ENCODE measurements around the gene PTK6.

The PTK6 gene

DNA sequence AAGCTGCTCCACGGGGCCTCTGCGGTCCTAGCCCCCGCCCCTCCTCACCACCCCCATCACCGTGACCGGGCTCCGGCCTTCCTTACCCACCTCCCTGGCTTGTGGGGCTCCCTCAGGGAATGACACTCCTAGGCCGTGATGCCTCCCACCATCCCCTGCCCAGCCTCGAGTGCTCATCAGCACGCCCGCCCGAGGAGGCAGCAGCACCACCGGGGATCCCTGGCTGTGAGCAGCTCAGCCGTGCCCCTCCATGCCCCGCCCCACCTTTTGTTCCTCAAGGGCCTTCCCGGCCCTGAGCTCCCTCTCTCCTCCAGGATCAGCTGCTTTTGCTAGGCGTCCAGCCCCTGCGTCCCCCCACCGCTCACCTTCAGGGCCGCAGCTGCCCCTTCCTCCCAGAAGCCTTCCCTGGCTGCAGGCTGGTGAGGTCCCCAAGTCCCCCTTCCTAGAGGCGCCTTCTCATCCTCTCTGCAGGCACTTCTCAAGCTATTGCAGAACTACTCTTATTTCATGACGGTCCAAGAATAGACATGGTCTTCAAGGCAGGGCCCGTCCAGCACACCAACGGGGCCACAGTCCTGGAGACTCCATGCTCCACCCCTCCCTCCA is 19.8 kb upstream of the PTK6 start:
- no peak for DNase-seq

DNA sequence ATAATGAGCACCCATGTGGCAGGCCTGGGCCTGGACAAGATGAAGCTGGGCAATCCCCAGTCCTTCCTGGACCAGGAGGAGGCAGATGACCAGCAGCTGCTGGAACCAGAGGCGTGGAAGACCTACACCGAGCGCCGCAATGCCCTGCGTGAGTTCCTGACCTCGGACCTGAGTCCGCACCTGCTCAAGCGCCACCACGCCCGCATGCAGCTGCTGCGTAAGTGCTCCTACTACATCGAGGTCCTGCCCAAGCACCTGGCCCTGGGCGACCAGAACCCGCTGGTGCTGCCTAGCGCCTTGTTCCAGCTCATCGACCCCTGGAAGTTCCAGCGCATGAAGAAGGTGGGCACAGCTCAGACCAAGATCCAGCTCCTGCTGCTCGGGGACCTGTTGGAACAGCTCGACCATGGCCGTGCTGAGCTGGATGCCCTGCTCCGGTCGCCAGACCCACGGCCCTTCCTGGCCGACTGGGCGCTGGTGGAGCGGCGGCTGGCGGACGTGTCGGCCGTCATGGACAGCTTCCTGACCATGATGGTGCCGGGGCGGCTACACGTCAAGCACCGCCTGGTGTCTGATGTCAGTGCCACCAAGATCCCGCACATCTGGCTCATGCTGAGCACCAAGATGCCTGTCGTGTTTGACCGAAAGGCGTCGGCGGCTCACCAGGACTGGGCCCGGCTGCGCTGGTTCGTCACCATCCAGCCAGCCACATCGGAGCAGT is 18.6 kb upstream of the PTK6 start:
- no peak for DNase-seq

DNA sequence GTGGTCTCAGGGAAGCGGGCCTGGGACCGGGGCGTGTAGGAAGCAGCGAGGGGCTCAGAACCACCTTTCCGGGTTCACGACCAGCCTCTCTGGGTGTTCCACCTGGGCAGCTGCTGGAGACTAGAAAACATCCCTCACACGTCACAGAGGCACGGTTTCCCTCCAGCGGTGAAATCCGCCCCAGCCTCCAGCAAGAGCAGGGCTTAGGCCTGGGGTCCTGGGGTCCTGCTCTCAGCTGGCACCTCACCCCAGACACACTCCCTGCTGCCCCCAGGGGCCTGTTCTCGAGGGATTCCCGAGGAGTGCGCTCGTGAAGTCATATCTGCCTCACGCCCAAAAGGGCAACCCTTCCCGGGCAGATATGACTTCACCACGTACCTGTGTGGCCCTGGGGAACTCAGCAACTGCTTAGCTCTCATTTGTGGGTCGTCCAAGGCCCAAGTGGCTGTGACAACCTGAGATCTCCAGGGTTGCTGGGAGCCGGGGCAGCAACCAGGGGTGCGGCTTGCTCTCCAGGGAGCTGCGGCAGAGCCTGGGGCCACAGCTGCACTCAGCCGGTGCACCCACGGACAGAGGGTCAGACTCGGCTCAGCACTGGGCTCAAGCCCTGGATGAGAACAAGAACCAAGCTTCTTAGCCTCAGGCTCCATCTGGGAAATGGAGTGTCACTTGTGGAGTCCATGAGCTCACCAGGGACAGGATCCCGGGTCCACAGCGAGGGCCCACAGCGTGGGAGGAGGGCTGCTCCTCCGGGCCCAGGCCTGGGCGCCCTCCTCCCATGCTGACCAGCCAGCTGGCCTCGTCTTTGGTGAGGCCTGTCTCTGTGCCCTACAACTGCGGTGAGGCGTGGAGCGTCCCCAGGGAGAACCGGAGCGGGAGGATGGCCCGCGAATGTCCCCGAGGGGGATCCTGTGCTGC is 17.4 kb upstream of the PTK6 start:
- DNase-seq: no peak

DNA sequence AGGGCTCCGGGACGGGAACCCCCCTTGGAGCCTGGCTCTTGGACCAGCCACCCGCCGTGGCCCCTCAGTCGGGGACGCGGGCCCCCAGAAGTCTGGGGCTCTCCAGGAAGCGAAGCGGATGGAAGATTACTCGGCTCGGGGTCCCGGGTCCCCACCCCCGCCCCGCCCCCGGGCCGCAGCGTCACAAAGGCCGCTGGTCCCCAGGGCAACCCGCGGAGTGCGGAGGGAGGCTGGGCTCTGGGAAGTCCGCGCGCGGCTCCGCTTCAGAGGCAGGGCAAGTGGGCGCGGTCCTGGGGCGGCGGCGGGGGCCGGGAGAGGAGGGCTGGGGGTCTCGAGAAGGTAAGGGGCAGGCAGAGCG is 16.7 kb upstream of the PTK6 start, which contains the start of gene FNDC11:
TSS of gene FNDC11 (plus strand) at position 227 of the 358 bp plus-strand sequence. CDS start 1,505 bp downstream, outside the sequence.
- no peak for DNase-seq

DNA sequence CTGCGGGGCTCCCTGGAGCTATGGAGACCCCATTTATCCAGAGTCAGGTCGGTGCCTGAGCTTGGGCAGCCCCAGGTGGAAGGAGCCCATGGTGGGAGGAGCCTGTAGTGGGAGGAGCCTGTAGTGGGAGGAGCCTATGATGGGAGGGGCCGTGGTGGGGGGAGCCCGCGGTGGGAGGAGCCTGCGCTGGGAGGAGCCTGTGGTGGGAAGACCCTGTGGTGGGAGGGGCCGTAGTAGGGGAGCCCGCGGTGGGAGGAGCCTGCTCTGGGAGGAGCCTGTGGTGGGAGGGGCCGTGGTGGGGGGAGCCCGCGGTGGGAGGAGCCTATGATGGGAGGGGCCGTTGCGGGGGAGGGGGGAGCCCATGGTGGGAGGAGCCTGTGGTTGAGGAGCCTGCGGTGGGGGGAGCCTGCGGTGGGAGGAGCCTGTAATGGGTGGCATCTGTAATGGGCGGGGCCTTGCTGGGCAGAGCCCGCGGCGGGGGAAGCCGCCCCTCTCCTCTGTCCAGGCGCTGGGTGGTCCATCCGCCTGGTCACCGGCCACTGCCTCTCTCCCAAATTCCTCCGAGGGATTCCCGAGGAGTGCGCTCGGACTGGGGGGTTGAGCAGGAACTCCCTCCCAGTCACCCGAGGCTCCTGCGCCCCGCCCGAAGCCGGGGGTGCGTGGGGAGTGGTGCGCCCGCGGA is 16.2 kb upstream of the PTK6 start:
- DNase-seq: peak; percentile 91

DNA sequence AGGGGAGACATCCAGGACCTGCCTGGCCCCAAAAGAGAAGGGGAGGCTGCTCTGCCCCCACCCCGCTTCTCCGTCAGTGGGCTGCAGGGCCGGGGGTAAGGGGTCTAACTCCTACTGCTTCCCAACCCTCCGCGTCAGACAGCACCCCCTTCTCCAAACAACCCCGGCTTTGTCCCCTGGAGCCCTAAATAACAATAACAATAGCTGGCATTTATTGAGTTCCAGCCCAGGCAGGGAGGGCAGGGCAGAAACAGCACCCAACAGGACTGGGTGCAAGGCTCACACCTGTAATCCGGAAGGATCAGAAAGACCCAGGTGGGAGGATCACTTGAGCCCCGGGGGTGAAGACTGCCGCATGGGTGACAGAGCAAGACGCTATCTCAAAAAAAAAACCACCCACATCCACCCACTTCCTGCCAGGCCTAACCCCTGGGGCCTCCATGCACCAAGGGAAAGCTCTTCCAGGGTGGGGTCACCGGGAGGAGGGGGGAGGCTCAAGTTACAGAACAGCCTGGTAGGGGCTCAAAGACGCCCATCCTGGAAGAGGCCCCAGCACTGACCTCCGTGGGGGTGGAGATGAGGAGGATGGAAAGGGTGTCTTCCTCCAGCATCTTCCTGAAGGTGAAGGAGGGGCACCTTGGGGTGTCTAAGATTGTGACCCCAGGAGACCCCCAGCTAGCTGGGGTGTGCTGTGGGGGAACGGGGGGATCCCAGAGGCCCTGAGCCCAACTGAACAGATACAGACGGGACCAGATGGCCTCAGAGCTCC is 15.5 kb upstream of the PTK6 start:
- no peak for DNase-seq

DNA sequence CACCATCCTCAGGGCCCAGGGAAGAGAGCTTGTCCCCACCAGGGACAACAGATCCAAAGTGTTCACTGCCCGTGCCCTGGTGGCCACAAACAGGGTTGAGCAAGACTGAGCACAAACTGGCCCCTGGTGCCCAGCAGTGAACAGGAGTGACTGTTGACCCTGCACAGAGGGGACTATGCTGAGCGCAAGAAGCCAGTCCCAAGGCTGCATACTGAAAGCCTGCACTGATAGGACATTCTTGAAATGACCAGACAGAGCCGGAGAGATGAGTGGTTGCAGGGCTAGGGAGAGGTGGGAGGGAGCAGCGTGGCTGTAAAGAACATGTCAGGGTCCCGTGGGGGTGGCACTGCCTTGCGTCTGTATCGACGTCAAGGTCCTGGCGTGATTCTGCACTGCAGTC is 13.9 kb upstream of the PTK6 start:
- no peak for DNase-seq

DNA sequence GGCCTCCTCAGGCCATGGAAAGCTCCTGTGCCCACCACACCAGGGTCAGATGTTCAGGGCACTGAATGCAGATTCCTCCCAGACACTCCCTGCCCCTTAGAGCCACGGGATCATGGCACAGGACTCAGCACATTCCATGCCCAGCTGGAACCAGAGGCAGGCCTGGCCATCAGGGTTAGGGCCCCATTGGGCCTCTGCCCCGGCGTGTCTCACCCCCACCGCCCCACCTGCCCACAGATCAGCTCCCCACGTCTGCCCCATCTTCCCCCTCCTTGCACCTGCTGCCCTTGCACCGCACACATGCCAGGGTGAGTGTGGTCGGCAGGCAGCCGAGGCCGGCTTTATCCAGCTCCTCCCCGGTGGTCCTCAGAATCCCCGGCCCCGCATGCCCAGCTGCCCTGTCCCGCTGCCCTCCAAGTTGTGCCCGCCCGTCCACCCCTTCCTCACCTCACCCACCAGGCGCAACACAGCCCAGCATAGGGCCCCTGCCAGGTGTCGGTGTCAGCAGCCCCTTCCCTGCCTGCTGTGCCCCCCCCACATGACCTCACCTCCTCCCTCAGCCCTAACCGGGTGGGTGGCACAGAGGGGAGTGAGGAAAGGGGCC is 12.6 kb upstream of the PTK6 start:
- no peak for DNase-seq

DNA sequence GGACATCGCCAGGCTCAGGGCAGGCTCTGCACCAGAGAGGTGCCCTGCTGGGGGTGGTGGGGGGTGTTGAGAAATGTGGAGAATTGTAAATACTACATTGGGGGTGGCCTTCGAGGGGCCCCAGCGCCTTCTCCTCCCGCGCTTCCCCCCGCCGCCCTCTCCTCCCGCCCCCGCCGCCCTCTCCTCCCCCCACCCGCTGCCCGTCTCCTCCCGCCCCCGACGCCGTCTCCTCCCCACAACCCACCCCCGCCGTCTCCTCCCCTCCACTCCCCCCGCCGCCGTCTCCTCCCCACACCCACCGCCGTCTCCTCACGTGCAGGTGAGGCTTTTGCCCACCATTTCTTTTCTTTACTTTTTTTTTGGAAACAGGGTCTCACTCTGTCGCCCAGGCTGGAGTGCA is 11.8 kb upstream of the PTK6 start:
- DNase-seq: no peak

DNA sequence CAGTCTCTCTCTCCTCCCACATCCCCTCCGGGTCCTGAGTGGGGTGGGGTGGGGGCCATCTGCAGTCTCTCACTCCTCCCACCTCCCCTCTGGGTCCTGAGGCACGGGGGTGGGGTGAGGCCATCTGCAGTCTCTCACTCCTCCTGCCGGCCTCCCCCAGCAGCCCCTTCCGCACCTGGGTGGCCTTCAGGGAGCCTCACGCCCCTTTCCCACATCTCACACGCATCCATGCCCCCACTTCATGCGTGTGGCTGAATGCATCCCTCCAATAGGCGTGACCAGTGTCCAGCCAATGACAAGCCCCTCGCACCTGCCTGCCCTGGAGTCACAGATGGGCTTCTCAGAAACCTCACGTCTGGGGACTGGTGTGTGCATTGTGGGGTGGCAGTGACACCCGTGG is 11.4 kb upstream of the PTK6 start:
- no peak for DNase-seq

DNA sequence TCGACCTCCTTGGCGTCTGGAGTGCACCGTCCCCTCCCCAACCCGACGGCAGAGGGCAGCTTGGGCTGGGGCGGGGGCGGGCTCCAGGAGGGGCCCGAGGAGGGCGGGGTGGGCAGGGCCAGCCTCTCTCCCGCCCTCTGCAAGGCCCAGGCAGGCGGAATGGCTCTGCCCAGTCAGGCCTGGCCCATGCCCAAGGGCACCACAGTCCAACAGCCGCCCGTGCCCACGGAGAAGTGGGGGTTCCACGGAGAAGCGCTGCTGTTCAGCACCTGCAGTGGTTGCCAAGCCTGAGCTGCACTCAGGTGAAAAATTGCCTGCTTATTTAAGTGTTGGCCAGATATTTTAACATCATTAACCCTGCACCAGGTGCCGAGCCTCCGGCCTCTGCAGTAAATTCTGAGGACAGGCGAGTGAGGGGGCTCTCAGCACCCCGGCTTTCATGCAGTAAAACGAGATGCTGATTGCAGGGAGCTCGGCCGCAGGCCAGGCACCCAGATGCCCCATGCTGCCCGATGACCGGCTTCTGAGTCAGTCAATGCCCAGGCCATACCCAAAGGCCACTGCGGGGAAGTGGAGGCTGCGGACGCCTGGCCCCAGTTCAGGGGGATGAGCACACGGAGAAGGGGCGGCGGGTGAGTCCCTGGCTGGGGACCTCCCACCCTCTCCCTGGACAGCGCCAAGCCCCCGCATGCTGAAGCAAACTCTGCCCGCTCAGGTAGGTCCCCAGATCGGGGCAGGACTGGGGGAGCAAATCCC is 10.7 kb upstream of the PTK6 start, which contains the start of gene SRMS:
TSS of gene SRMS (minus strand) at position 25 of the 756 bp plus-strand sequence. CDS start 286 bp downstream, outside the sequence.
- no peak for DNase-seq

DNA sequence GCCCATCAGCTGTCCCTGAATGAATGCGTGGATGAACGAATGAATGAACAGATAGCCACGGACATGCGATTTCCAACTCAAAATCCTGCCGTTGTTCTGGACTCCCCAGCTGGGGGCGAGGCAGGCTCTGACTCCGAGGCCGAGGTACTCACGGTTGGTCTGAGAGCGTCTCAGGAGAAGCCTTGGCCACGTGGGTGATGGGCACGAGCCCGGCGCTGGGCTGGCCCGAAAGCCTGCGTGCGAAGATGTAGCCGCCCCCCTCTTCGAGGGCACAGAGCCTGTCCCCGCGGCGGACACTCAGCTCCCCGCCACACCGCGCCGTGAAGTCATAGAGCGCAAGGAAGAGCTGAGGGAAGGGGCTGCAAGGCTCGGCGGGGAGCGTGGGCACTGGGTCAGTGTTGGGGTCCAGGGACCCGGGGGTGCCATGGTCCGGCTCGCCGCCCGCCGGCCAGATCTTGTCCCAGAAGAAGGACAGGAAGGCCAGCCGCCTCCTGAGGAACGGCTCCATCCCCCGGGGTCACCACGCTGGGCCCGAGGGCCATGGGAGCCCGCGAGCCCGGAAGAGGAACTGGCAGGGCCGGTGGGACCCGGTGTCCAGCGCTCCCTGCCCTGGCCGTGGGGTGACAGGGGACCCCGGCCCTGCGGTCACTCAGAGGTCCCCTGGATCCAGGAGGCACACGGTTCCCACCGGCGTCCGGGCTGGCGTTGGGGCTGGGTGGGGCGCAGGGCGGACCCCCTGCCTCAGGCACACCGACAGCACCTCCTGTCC is 10.0 kb upstream of the PTK6 start:
- no peak for DNase-seq

DNA sequence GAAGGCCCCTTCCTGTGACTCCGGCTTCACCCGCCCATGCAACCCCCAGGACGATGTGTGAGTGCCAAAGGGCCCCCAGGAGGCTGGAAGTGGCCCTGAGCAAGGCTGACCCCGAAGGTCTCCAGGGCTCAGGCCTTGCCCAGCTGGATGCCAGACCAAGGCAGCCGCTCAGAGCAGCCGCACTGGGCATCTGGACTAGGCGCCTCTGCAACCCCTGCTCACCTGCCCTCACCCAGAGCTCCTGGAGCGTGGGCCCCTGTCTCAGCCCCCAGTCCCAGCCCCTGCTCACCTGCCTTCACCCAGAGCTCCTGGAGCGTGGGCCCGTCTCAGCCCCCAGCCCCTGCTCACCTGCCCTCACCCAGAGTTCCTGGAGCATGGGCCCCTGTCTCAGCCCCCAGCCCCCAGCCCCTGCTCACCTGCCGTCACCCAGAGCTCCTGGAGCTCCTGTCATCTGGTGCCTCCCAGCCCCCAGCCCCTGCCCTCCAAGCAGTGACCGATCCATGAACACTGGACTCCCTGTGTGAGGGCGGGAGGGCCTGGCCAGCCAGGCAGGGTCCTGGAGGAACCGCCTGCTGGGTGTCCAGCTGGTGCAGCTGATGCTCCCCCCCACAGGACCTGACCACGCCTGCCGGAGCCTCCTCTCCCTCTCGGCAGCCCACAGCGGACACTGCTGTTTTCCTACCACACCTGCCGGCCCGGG is 9.2 kb upstream of the PTK6 start:
- no peak for DNase-seq

DNA sequence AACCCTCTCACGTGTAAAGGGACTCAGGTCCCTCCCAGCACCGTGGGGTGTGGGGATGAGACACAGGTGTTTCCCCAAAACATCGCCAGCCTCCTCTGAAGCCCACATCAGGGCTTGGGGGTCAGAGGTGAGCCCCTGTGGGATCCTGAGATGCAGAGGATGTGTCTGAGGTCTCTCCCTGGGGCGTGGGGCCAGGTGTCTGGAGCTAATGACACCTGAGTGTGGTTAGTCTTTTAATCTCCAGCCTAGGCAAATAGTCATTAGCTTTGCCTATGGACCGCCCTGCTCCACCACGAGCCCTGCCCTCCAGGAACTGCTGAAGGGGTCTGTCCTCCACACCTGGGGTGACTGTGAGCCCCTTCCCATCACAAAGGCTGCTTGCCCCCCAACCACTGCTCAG is 8.6 kb upstream of the PTK6 start:
- no peak for DNase-seq

DNA sequence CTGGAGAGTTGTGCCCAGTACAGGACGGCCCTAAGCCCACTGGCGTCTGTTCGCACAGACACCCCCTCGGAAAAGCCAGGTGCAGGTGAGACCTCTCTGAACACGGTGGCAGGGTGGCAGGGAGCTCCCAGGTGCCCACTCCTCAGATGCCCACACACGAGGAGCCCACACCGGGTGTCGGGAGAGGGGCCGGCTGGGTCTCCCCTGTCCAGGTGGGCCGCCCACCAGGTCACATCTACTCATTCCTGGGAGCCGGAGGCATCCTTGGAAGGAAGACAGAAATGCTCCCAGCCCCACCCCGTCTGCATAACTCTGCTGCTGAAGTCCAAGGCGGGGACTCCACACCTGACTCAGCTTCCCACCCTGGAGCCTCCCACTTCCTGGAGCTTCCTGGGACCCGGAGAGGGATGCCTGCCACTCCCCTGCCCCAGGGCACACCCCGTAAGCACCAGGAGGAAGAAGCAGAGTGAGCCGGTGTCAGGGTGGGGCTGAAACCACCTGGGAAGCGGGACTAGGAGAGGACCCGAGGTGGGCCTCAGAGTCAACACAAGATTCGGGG is 7.9 kb upstream of the PTK6 start:
- peak; percentile 100 for DNase-seq

DNA sequence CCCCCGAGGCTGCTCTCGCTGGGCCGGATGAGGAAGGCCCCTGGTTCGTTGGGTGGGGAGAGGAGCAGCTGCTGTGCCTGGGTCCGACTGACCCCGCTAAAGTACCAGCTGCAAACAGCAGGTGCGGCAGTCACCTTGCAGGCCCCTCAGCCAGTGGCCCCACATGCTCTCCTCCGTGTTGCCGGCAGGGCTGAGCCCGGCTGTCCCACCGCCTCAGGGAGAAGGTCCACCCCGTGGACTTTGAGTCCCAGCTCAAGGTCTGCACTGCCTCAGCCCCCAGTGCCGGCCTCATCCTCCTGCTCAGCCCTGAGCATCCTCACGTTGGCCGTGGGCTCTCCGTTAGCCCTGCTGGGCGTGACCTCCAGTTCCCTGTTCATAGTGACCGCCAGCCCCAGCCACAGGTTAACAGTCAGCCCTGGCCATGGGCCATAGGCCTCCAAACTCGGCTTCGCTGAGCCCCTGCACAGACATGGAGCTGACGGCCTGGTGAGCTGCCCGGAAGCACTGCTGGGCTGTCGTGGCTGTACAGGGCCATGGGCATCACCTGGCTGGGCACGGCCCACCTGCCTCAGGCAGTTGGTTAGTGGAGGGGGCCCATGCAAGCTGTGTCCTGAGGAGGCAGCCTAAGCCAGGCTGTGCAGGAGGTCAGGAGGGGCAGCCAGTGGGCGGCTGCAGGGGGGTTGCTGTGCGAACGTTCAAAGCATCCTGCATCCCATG is 7.2 kb upstream of the PTK6 start:
- DNase-seq: no peak

DNA sequence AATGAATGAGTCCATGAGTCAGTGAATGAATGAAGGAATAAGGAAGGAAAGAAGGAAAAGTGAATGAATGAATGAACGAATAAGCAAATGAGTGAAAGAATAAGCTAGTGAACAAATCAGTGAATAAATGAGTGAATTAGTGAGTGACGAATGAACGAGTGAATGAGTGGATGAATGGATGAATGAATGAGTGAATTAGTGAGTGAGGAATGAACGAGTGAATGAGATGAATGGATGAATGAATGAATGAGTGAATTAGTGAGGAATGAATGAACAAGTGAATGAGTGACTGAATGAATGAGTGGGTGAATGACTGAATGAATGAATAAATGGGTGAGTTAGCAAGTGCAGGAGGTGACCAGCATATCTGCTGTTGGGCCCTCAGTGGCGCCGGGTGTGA is 6.6 kb upstream of the PTK6 start:
- DNase-seq: no peak

DNA sequence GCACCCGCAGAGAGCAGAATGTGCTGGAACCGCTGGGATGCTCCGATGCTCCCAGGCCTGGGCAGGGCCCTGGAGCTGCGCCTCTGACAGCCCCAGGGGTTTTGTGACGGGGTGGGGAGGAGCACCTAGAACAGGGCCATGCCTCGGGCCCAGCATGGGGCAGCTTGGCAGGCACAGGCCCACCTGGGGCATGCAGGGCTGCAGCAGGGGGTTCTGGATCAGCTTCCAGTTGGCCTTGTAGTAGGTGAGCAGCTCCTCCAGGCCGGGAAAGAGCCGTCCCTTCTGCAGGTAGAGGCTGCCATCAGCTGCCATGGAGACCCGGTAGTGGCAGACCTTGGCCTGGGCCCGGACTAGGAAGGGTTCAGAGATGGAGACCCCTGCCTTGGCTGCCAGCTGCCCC is 6.0 kb upstream of the PTK6 start:
- DNase-seq: no peak

DNA sequence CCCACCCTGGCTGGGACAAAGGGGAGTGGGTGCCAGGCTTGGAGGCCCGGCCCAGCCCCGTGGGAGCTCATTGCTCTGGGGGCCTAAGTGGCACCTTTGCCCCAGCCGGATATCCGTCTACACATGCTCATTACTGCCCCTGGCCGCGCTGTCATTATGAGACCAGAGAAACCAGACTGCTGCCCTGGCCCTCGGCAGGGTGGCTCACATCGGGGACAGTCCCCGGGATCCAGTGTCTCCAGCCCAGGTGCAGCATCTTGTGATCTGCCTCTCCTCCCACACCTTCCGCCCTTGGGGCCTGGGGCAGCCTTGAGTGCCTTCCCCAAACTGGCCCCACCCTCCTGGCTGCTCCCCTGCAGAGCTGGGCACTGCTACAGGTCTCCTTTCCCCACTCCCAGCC is 5.5 kb upstream of the PTK6 start:
- no peak for DNase-seq
